HEK293 (cell line): ENCODE data around the gene USP6.

Source experiments
- CTCF ChIP-seq: fragments of 450-650 bp; formaldehyde crosslinking; IDR thresholded peaks from 2 replicates; pipeline ENCODE4 v1.5.1; 2016; ENCODE audit warnings: missing biosample characterization, missing genetic modification characterization
- FEZF1 ChIP-seq: fragments of 450-650 bp; formaldehyde crosslinking; IDR thresholded peaks from 2 replicates; pipeline ENCODE4 v1.5.1; 2016; ENCODE audit warnings: missing biosample characterization, missing genetic modification characterization
- MYNN ChIP-seq: fragments of 450-650 bp; formaldehyde crosslinking; IDR thresholded peaks from 2 replicates; pipeline ENCODE4 v1.5.1; 2016; ENCODE audit warnings: missing biosample characterization, missing genetic modification characterization, borderline replicate concordance
- TCF7L2 ChIP-seq: IDR thresholded peaks from 2 replicates; pipeline ENCODE4 v1.6.1; 2011; ENCODE audit warnings: low read depth, mild to moderate bottlenecking, inconsistent platforms, low read length, moderate library complexity, borderline replicate concordance
- YY1 ChIP-seq: fragments of 450-650 bp; formaldehyde crosslinking; IDR thresholded peaks from 2 replicates; pipeline ENCODE4 v1.5.1; 2018; ENCODE audit warnings: missing biosample characterization, missing genetic modification characterization
- ZBTB7A ChIP-seq: fragments of 450-650 bp; formaldehyde crosslinking; IDR thresholded peaks from 2 replicates; pipeline ENCODE4 v1.5.1; 2016; ENCODE audit warnings: low read depth, missing biosample characterization, missing genetic modification characterization
- ZNF155 ChIP-seq: fragments of 450-650 bp; formaldehyde crosslinking; IDR thresholded peaks from 2 replicates; pipeline ENCODE4 v1.5.1; 2016; ENCODE audit warnings: missing biosample characterization, missing genetic modification characterization
- ZNF398 ChIP-seq: fragments of 450-650 bp; formaldehyde crosslinking; IDR thresholded peaks from 2 replicates; pipeline ENCODE4 v1.5.1; 2017; ENCODE audit warnings: missing biosample characterization, missing genetic modification characterization
- ZNF830 ChIP-seq: fragments of 450-650 bp; IDR thresholded peaks from 2 replicates; pipeline ENCODE4 v1.5.0; 2018; ENCODE audit warnings: missing biosample characterization, missing genetic modification characterization, low read depth, mild to moderate bottlenecking, moderate library complexity
- ZSCAN4 ChIP-seq: fragments of 450-650 bp; formaldehyde crosslinking; IDR thresholded peaks from 2 replicates; pipeline ENCODE4 v1.5.1; 2017; ENCODE audit warnings: missing biosample characterization, missing genetic modification characterization

GRCh38 chr17:5219536-5219935, 103.7 kb downstream of the USP6 start:
- TF ChIP-seq CTCF (tag by site-specific recombination) (no peak), ZSCAN4 (tag by site-specific recombination) (no peak), YY1 (tag by site-specific recombination) (no peak), FEZF1 (tag by site-specific recombination) (no peak), MYNN (tag by site-specific recombination) (no peak), TCF7L2 (no peak), ZNF155 (tag by site-specific recombination) (no peak), ZNF830 (no peak), ZBTB7A (no peak), ZNF398 (tag by site-specific recombination) (no peak)
